HG03558 (cell line): ENCODE data around the gene NSD1.

Experiments
- ATAC-seq: cut with Tn5 transposase; IDR thresholded peaks from one replicate; pipeline ENCODE4 v1.9.1; 2021; ENCODE audit warnings: moderate number of reproducible peaks; ENCODE audit not compliant: unreplicated experiment; ENCODE audit errors: extremely low read depth

Gene NSD1

GRCh38 chr5:177096162-177097015 lies 37.2 kb upstream of the NSD1 start:
- no peak for ATAC-seq

GRCh38 chr5:177097016-177097985 lies 36.3 kb upstream of the NSD1 start:
- no peak for ATAC-seq

GRCh38 chr5:177098120-177098469 lies 35.5 kb upstream of the NSD1 start:
- ATAC-seq = no peak

- no peak for ATAC-seq
Measured at GRCh38 chr5:177098470-177099141, 35.0 kb upstream of the NSD1 start.

- no peak for ATAC-seq
Measured at GRCh38 chr5:177099422-177100093, 34.0 kb upstream of the NSD1 start.

GRCh38 chr5:177100714-177101121 lies 32.9 kb upstream of the NSD1 start:
- no peak for ATAC-seq

- ATAC-seq = no peak
Measured at GRCh38 chr5:177103523-177104253, 29.9 kb upstream of the NSD1 start.

- ATAC-seq = no peak
Measured at GRCh38 chr5:177105691-177106476, 27.7 kb upstream of the NSD1 start.

GRCh38 chr5:177107159-177107558 lies 26.4 kb upstream of the NSD1 start:
- no peak for ATAC-seq

GRCh38 chr5:177109810-177110209 lies 23.8 kb upstream of the NSD1 start:
- no peak for ATAC-seq

- no peak for ATAC-seq
Measured at GRCh38 chr5:177111720-177112394, 21.7 kb upstream of the NSD1 start.

- ATAC-seq = no peak
Measured at GRCh38 chr5:177112589-177113220, 20.9 kb upstream of the NSD1 start.

- no peak for ATAC-seq
Measured at GRCh38 chr5:177113566-177114424, 19.8 kb upstream of the NSD1 start.

GRCh38 chr5:177116631-177117373 lies 16.8 kb upstream of the NSD1 start:
- no peak for ATAC-seq

- no peak for ATAC-seq
Measured at GRCh38 chr5:177117441-177118045, 16.0 kb upstream of the NSD1 start.

GRCh38 chr5:177122566-177122965 lies 11.0 kb upstream of the NSD1 start:
- ATAC-seq = no peak
